Effector memory CD8-positive, alpha-beta T cell (primary cell): ENCODE data around the gene FAAH.

Experiments
- ATAC-seq: fragments of 150-1000 bp; cut with Tn5 transposase; replicated peaks from 2 replicates; pipeline ENCODE4 v1.10.0; 2021; ENCODE audit warnings: mild to moderate bottlenecking, moderate library complexity
- DNase-seq, 3 experiments: peaks; one replicate each; pipeline ENCODE4 v3.0.0; 2021
- H3K27ac Mint-ChIP-seq, 2 donors: one replicate each; pipeline ENCODE4 v1.8.0; 2022; ENCODE audit warnings: mild to moderate bottlenecking in 2 of 2, mixed read lengths in 2 of 2, moderate library complexity in 2 of 2
- H3K27me3 Mint-ChIP-seq, 2 donors: one replicate each; pipeline ENCODE4 v1.8.0; 2022; ENCODE audit warnings: mixed read lengths in 2 of 2
- H3K36me3 Mint-ChIP-seq: one replicate; pipeline ENCODE4 v1.8.0; 2022; ENCODE audit warnings: mild to moderate bottlenecking, moderate library complexity, mixed read lengths; ENCODE audit not compliant: insufficient read depth
- H3K4me1 Mint-ChIP-seq, 2 donors: one replicate each; pipeline ENCODE4 v1.8.0; 2022; ENCODE audit warnings: low read depth in 2 of 2, mixed read lengths in 2 of 2
- H3K4me3 Mint-ChIP-seq, 2 donors: one replicate each; pipeline ENCODE4 v1.8.0; 2022; ENCODE audit warnings: mild to moderate bottlenecking in 2 of 2, mixed read lengths in 2 of 2, moderate library complexity in 2 of 2
- H3K9me3 Mint-ChIP-seq, 2 donors: one replicate each; pipeline ENCODE4 v1.8.0; 2022; ENCODE audit warnings: mixed read lengths in 2 of 2

The FAAH gene

DNA sequence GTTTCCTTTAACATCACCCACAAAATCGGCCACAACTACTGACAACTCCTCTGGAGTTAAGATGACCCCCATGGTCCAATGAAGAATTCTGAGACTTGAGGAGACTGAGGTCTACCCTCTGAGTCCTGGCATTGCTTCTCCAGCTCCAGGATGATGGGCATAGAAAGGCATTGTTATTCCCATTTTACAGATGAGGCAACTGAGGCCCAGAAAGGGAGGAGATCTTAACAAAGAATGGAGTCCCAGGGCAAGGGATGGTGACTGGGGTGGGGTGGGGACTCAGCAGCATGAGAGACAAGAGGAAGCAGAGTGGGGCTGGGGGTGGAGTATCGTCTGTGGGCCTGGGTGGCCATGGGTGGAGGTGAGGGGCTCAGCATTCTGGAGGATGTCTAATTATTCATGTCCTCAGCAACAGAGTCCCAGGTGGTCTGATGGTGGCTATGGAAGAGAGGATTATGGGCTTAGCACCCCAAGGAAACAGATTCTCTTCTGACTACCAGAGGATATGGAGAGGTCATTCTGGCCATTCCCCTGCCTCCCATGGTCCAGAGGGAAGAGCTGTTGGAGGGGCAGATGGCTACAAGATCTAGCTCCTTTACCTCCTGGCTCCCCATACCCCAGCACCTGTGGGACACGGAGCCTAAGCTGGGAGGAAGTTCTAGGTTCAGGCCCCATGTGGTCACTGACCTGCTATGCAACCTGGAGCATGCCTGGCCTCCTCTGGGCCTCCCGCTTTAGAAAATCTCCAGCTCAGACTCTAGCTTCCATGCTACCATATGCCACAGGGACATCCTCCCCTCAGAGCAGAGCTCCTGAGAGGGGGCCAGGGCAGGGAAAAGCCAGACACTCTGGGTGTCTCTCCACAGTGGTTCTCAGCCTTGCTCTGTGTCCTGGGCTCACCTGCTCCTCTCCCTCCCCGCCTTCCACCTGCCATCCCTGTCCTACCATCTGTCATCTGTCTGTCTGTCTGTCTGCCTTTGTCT, 58.1 kb downstream of the FAAH start:
- no peak overlapping the region for H3K4me3 Mint-ChIP-seq
- H3K4me1 Mint-ChIP-seq: peaks cover 12 to 14% of the 10 kb centered on the region in 2 donors
- no peak overlapping the region for H3K27ac Mint-ChIP-seq
- ATAC-seq (no peak), DNase-seq (no peak)
- H3K27me3 Mint-ChIP-seq: peaks cover 62 to 90% of the 10 kb centered on the region in 2 donors
- no peaks in the 10 kb centered on the region for H3K9me3 Mint-ChIP-seq
- H3K36me3 Mint-ChIP-seq: peaks cover 3% of the 10 kb centered on the region

DNA sequence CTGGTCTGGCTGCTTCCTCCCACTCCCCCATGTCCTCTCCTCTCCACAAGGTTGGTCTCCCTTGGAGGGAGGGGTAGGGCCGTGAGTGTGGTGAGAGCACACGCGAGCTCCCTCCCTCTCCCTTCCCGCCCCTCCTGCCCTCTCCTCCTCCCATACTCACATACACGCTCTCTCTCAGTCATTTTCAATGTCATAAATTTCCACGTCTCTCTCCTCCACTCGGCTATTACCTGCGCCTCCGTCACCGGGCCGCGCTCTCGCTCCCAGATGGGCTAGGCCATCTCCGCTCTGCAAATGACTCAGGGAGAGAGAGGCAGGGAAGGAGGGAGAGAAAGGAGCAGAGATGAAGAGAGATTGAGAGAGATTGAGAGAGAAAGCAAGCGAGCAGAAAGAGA, 58.8 kb downstream of the FAAH start:
- Mint-ChIP-seq H3K27ac (peak overlapping the region in 1 of 2 donors; percentile 13), H3K4me3 (no peak overlapping the region), H3K9me3 (no peaks in the 10 kb centered on the region), H3K36me3 (peaks cover 3% of the 10 kb centered on the region), H3K4me1 (peaks cover 8 to 9% of the 10 kb centered on the region in 2 donors), H3K27me3 (peaks cover 56 to 83% of the 10 kb centered on the region in 2 donors)
- ATAC-seq: no peak
- no peak for DNase-seq

DNA sequence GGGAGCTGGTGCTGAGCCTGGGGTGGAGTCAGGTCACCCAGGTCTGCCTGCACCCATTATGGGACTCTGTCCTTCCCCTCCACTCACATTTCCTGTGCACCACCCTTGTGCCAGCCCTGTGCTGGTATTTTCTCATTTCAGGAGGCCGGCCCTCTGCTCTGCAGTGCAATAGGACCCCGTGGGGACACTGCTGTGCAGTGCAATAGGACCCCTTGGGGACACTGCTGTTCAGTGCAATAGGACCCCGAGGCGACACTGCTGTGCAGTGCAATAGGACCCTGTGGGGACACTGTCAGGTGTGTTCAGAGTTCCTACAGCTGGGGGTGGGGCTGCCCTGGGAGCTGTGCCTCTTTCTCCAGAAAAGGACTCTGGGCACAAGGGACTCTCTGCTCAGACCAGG, 59.3 kb downstream of the FAAH start:
- ATAC-seq (no peak), DNase-seq (no peak)
- H3K27ac Mint-ChIP-seq: peak overlapping the region in 1 of 2 donors; percentile 13
- H3K27me3 Mint-ChIP-seq: peaks cover 52 to 82% of the 10 kb centered on the region in 2 donors
- H3K4me3 Mint-ChIP-seq: no peak overlapping the region
- peaks cover 3% of the 10 kb centered on the region for H3K36me3 Mint-ChIP-seq
- peaks cover 5 to 8% of the 10 kb centered on the region in 2 donors for H3K4me1 Mint-ChIP-seq
- no peaks in the 10 kb centered on the region for H3K9me3 Mint-ChIP-seq

DNA sequence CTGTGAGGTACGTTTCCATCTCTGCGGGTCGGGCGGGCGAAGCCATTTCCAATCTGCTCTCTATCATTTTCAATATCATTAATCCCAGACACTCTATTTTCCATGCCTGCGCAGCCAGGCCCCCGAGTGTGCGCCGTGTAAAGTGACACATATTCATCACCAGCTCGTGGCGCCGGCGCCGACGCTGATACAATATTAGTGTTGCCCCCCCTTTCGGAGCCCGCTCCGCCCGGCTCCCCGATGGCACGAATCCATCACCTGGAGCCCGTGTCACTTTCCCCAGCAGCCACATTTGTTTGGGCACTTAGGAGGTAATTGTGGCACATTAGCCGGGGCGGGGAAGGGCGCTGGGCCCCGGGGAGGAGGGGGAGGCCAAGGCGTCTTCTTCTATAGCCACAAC, 61.8 kb downstream of the FAAH start:
- Mint-ChIP-seq H3K36me3 (peaks cover 3% of the 10 kb centered on the region), H3K27me3 (peaks cover 52 to 82% of the 10 kb centered on the region in 2 donors), H3K9me3 (no peaks in the 10 kb centered on the region), H3K27ac (no peak overlapping the region), H3K4me1 (no peaks in the 10 kb centered on the region), H3K4me3 (no peak overlapping the region)
- ATAC-seq: no peak
- DNase-seq: no peak

DNA sequence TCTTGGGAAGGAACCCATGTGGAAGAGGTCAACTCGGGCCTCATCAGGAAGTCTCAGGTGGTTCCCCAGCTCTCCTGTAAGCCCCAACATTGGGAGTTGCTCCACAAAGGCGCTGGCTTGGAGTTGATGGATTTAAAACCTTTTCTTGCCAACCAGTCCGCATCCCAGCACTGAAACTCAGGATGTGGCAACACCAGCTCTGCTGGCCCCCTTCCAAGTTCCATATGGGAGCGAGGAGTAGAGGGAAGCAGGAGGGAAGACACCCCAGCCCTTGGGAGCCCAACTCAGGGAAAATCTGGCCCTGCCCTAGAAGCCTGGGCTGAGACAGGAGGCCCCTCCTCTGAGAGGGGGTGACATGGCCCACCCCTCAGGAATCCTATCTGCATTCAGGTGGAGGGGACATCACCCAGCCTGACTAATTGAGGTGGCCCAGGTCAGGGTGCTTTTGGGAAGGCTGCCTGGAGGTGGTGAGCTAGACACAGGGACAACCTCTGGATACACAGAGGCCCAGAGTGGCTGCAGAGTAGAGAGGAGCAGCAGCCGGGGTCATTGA, 62.4 kb downstream of the FAAH start:
- DNase-seq (no peak), ATAC-seq (no peak)
- Mint-ChIP-seq H3K27ac (no peak overlapping the region), H3K4me3 (no peak overlapping the region), H3K4me1 (no peaks in the 10 kb centered on the region), H3K36me3 (peaks cover 3% of the 10 kb centered on the region), H3K9me3 (no peaks in the 10 kb centered on the region), H3K27me3 (peaks cover 50 to 82% of the 10 kb centered on the region in 2 donors)

DNA sequence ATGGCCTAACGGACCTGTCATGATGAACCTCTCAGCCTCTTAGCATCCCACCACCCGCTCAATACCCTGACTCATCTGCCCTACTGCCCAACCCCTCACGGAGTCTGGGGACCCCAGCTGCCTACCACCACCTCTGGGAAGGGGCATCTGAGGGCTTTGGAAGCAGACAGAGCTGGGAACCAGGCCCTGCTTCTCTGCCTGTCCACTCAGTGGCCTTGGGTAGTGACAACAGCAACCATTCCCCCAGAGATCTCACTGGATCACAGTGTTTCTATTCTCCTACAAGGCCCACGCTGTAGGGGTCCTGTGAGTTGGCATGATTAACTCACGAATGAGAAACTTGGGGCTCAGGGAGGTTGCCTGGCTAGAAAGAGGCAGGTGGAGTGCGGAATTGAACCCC, 63.1 kb downstream of the FAAH start:
- H3K27ac Mint-ChIP-seq: no peak overlapping the region
- DNase-seq (no peak), ATAC-seq (no peak)
- H3K4me3 Mint-ChIP-seq: no peak overlapping the region
- no peaks in the 10 kb centered on the region for H3K9me3 Mint-ChIP-seq
- no peaks in the 10 kb centered on the region for H3K4me1 Mint-ChIP-seq
- H3K27me3 Mint-ChIP-seq: peaks cover 49 to 82% of the 10 kb centered on the region in 2 donors
- H3K36me3 Mint-ChIP-seq: peaks cover 3% of the 10 kb centered on the region

DNA sequence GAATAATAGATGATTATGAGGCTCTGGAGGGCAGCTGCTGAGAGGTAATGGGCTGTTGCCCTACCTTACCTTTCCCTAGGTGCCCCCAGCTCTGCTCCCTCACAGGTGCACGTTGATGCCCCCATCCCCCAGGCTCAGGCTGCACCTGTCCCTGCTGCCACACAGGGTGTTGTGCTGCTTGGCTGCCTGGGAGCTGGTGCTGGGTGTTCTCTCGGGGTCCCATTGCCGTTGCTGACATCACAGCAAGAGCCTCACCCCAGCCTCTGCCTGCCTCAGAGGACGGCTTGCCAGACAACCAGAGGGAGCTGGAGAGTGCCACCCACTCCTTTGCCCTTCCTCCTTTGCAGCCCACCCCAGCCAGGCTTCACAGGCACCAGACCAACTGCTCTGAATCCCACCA, 64.1 kb downstream of the FAAH start:
- H3K27ac Mint-ChIP-seq: no peak overlapping the region
- no peak overlapping the region for H3K4me3 Mint-ChIP-seq
- H3K36me3 Mint-ChIP-seq: peaks cover 3% of the 10 kb centered on the region
- H3K27me3 Mint-ChIP-seq: peaks cover 48 to 79% of the 10 kb centered on the region in 2 donors
- H3K4me1 Mint-ChIP-seq: no peaks in the 10 kb centered on the region
- no peaks in the 10 kb centered on the region for H3K9me3 Mint-ChIP-seq
- ATAC-seq: no peak
- DNase-seq: no peak

DNA sequence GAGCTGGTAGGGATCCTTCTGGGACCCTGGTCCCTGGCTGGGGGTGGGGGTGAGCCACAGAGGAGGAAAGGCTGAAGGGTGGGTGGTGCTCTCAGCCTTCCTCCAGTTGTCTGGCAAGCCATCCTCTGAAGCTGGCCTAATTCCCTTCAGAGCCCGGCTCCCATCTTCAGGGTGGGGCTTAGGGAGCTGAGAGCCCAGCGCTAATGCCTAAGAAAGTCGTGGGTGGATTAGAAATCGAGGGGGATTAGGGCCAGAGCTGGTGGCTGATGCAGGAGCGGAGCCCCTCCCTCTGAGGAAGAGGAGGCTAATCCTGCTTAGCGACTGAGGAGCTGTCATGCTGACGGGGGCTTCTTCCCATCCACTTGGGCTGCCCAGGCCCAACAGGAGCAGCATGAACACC, 64.7 kb downstream of the FAAH start:
- ATAC-seq (no peak), DNase-seq (no peak)
- no peaks in the 10 kb centered on the region for H3K9me3 Mint-ChIP-seq
- peaks cover 3% of the 10 kb centered on the region for H3K36me3 Mint-ChIP-seq
- peaks cover 52 to 79% of the 10 kb centered on the region in 2 donors for H3K27me3 Mint-ChIP-seq
- no peak overlapping the region for H3K4me3 Mint-ChIP-seq
- no peak overlapping the region for H3K27ac Mint-ChIP-seq
- no peaks in the 10 kb centered on the region for H3K4me1 Mint-ChIP-seq

DNA sequence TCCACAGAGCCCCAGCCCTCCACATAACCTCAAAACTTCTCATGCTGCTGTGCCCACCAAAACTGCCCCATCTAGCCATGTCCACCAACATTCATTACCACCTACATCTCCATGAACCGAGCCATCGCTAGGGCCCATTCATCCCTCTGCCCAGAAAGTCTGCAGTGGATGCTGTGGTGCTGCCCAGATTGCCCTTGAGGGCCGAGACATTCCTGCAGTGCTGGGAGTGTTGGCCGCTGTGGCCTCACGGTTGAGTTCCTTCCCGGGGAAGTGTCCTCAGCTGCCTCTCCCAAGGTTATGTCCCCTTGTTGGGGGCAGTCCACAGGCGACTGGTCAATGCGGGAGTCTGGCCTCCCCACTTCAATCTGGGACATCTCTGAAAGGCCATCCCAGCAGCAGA, 65.2 kb downstream of the FAAH start:
- Mint-ChIP-seq H3K4me3 (no peak overlapping the region), H3K4me1 (no peaks in the 10 kb centered on the region), H3K9me3 (no peaks in the 10 kb centered on the region), H3K27me3 (peaks cover 55 to 79% of the 10 kb centered on the region in 2 donors), H3K36me3 (peaks cover 3% of the 10 kb centered on the region), H3K27ac (no peak overlapping the region)
- DNase-seq (no peak), ATAC-seq (no peak)

DNA sequence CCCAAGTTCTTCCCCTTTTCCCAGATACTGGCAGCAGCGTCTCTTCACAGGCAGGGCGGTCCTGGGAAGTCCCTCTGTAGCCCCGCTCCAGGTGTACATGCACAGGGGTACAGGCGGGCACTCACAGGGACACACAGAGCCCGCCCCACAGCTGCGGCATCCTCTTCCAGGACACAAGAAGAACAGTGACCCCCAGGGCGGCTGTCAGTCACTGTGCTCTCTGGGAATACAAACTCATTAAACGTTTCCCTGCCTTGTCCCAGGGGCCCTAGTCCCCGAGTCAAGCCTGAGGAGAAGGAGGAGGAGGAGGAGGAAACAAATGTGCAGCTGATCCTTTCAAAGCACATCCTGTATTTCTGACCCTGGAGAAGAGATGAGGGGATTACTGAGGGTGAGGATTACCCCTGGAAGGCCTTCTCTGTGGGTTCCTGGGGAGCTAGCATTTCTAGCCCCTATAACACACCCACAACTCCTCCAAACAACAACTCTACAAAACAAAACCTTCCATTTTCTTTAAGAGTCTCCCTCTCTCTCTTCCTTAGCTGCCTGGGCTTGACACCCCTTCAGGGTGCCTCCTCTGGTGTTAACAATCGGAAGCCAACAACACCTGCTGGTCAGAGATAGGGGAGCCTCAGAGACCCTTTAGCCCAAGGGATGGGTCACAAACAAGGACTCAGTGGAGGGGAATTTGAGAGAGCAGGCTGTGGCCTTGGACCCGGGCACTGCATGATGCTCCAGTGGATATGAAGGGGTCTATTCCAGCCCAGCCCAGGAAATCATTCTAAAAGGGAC, 67.1 kb downstream of the FAAH start:
- ATAC-seq (no peak), DNase-seq (no peak)
- Mint-ChIP-seq H3K9me3 (no peaks in the 10 kb centered on the region), H3K4me3 (no peak overlapping the region), H3K27ac (no peak overlapping the region), H3K27me3 (peaks cover 62 to 77% of the 10 kb centered on the region in 2 donors), H3K4me1 (peaks cover 0 to 4% of the 10 kb centered on the region in 2 donors), H3K36me3 (no peaks in the 10 kb centered on the region)

DNA sequence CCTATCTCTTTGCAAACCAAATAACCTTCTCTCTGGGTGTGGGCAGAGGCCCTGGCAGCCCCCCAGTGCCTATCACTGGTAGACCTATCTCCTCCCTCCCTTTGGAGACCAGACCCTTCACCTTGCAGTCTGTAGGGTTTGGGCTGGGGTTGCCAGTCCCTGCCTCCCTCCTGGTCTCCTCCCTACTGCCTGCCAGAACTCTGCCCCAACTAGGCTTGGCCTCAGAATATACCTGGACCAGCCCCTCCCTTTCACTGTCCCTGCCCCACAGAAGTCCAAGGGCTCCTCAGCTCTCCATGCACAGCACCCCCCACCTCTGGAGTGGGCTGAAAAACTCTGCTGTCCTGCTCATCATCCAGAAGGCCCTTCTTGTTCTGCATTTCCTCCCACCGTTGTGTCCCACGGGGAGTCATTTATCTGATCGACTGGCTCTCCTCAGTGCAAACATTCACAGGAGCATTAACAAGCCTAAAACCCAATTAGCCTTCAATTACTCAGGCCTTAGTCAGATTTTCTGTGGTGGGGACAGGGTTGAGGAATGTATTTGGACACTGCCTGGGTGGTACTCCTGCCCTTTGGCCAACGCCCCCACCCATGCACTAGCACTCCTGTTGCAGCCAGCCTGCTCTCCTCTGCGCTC, 67.8 kb downstream of the FAAH start:
- H3K27me3 Mint-ChIP-seq: peaks cover 65 to 82% of the 10 kb centered on the region in 2 donors
- ATAC-seq (no peak), DNase-seq (no peak)
- H3K4me1 Mint-ChIP-seq: peaks cover 0 to 4% of the 10 kb centered on the region in 2 donors
- H3K27ac Mint-ChIP-seq: no peak overlapping the region
- no peak overlapping the region for H3K4me3 Mint-ChIP-seq
- H3K9me3 Mint-ChIP-seq: no peaks in the 10 kb centered on the region
- no peaks in the 10 kb centered on the region for H3K36me3 Mint-ChIP-seq
